ENCODE data around the gene PDE4A.

Gene PDE4A

GRCh38 chr19:10502524-10503001 lies 82.2 kb downstream of the PDE4A start:
- DNase-seq (ENCODE audit: low read depth in 2 of 2) = peak; percentile 88 to 93

GRCh38 chr19:10503002-10503789 lies 82.9 kb downstream of the PDE4A start, which contains the start of gene KEAP1:
Gene KEAP1, minus strand, starts transcription at chr19:10503356. Its CDS starts 3,323 bp downstream, at chr19:10500033.
- DNase-seq (ENCODE audit: low read depth in 2 of 2) = peak; percentile 15 to 26
- peak within 1 kb of the TSS; percentile 86 to 90 for H3K4me3 ChIP-seq (replicated peaks in 1 of 2; ENCODE audit: low read depth in 2 of 2, low read length in 2 of 2)
- TF ChIP-seq CTCF (IDR thresholded peaks at IDR 0.05; ENCODE audit: low read depth, low read length) = no peak

More at GRCh38 chr19:10502524-10503001, 82.2 kb downstream of the PDE4A start:
- TF ChIP-seq CTCF (IDR thresholded peaks at IDR 0.05; ENCODE audit: low read depth, low read length) = no peak
- peak overlapping the region; percentile 86 to 90 for H3K4me3 ChIP-seq (replicated peaks in 1 of 2; ENCODE audit: low read depth in 2 of 2, low read length in 2 of 2)

GRCh38 chr19:10505583-10506229 lies 85.4 kb downstream of the PDE4A start:
- DNase-seq (ENCODE audit: low read depth in 2 of 2) = peak; percentile 75
- TF ChIP-seq CTCF (IDR thresholded peaks at IDR 0.05; ENCODE audit: low read depth, low read length) = peak; percentile 88
- no peak overlapping the region for H3K4me3 ChIP-seq (replicated peaks in 1 of 2; ENCODE audit: low read depth in 2 of 2, low read length in 2 of 2)

- DNase-seq (ENCODE audit: low read depth in 2 of 2) = no peak
- TF ChIP-seq CTCF (IDR thresholded peaks at IDR 0.05; ENCODE audit: low read depth, low read length) = no peak
- H3K4me3 ChIP-seq (replicated peaks in 1 of 2; ENCODE audit: low read depth in 2 of 2, low read length in 2 of 2) = no peak overlapping the region
Measured at GRCh38 chr19:10508036-10508435, 87.7 kb downstream of the PDE4A start.

- no peak overlapping the region for H3K4me3 ChIP-seq (replicated peaks in 1 of 2; ENCODE audit: low read depth in 2 of 2, low read length in 2 of 2)
- no peak for TF ChIP-seq CTCF (IDR thresholded peaks at IDR 0.05; ENCODE audit: low read depth, low read length)
- DNase-seq (ENCODE audit: low read depth in 2 of 2) = peak in 1 of 2 donors; percentile 30
Measured at GRCh38 chr19:10508707-10509106, 88.4 kb downstream of the PDE4A start.

GRCh38 chr19:10510301-10510802 lies 90.0 kb downstream of the PDE4A start:
- TF ChIP-seq CTCF (IDR thresholded peaks at IDR 0.05; ENCODE audit: low read depth, low read length) = peak; percentile 71
- DNase-seq (ENCODE audit: low read depth in 2 of 2) = peak in 1 of 2 donors; percentile 41
- no peak overlapping the region for H3K4me3 ChIP-seq (replicated peaks in 1 of 2; ENCODE audit: low read depth in 2 of 2, low read length in 2 of 2)
